ENCODE measurements around the gene CASP10.

CASP10 gene

GRCh38 chr2:201254081-201254730 is 71.3 kb downstream of the CASP10 start:
- Histone ChIP-seq H3K4me1 (ENCODE audit: insufficient read depth, low read length) (peaks cover 85% of the 10 kb centered on the region), H3K27ac (ENCODE audit: low read length) (peak overlapping the region; percentile 77), H3K9me3 (ENCODE audit: insufficient read depth, low read length, severe bottlenecking) (peaks cover 4% of the 10 kb centered on the region), H3K79me2 (ENCODE audit: insufficient read depth, low read length) (peaks cover 61% of the 10 kb centered on the region), H3K27me3 (ENCODE audit: insufficient read depth, low read length, poor library complexity) (no peaks in the 10 kb centered on the region), H3K4me2 (ENCODE audit: insufficient read depth, low read length) (no peak overlapping the region), H2AFZ (ENCODE audit: low read depth, low read length) (no peak overlapping the region), H4K20me1 (ENCODE audit: insufficient read depth, low read length) (no peaks in the 10 kb centered on the region), H3K4me3 (ENCODE audit: low read depth in 1 of 2, low read length in 2 of 2) (no peak overlapping the region), H3K9ac (ENCODE audit: low read depth, low read length) (no peak overlapping the region; the same call in 1 of the 2 replicates), H3K36me3 (ENCODE audit: insufficient read depth, low read length) (peaks cover 21% of the 10 kb centered on the region)
- DNase-seq = no peak
- TF ChIP-seq EZH2 (IDR thresholded peaks at IDR 0.05; ENCODE audit: borderline replicate concordance, low read depth, low read length, severe bottlenecking) = no peak
- no peak for TF ChIP-seq CTCF (IDR thresholded peaks at IDR 0.05; ENCODE audit: borderline replicate concordance, extremely low read depth, low read length, poor library complexity, severe bottlenecking)
- no peak for ATAC-seq (ENCODE audit: insufficient read depth, low read depth)

GRCh38 chr2:201255408-201256033 is 72.6 kb downstream of the CASP10 start:
- no peak overlapping the region for H3K9ac ChIP-seq (ENCODE audit: low read depth, low read length)
- H3K27ac ChIP-seq (ENCODE audit: low read length) = peak overlapping the region; percentile 94
- no peak for ATAC-seq (ENCODE audit: insufficient read depth, low read depth)
- H3K27me3 ChIP-seq (ENCODE audit: insufficient read depth, low read length, poor library complexity) = no peaks in the 10 kb centered on the region
- no peak for DNase-seq
- peaks cover 2% of the 10 kb centered on the region for H3K9me3 ChIP-seq (ENCODE audit: insufficient read depth, low read length, severe bottlenecking)
- peaks cover 8% of the 10 kb centered on the region; the same call in 1 of the 2 replicates for H3K36me3 ChIP-seq (ENCODE audit: insufficient read depth, low read length)
- no peak overlapping the region for H3K4me3 ChIP-seq (ENCODE audit: low read depth in 1 of 2, low read length in 2 of 2)
- H4K20me1 ChIP-seq (ENCODE audit: insufficient read depth, low read length) = no peaks in the 10 kb centered on the region
- TF ChIP-seq EZH2 (IDR thresholded peaks at IDR 0.05; ENCODE audit: borderline replicate concordance, low read depth, low read length, severe bottlenecking) (no peak), CTCF (IDR thresholded peaks at IDR 0.05; ENCODE audit: borderline replicate concordance, extremely low read depth, low read length, poor library complexity, severe bottlenecking) (no peak)
- H3K4me1 ChIP-seq (ENCODE audit: insufficient read depth, low read length) = peaks cover 98% of the 10 kb centered on the region
- no peak overlapping the region for H2AFZ ChIP-seq (ENCODE audit: low read depth, low read length)
- H3K79me2 ChIP-seq (ENCODE audit: insufficient read depth, low read length) = peaks cover 61% of the 10 kb centered on the region
- H3K4me2 ChIP-seq (ENCODE audit: insufficient read depth, low read length) = no peak overlapping the region

GRCh38 chr2:201256082-201256481 is 73.1 kb downstream of the CASP10 start:
- H3K27ac ChIP-seq (ENCODE audit: low read length) = peak overlapping the region; percentile 94

More at GRCh38 chr2:201256082-201256481, 73.1 kb downstream of the CASP10 start:
- Histone ChIP-seq H2AFZ (ENCODE audit: low read depth, low read length) (no peak overlapping the region), H3K4me1 (ENCODE audit: insufficient read depth, low read length) (peaks cover 96% of the 10 kb centered on the region), H3K79me2 (ENCODE audit: insufficient read depth, low read length) (peaks cover 61% of the 10 kb centered on the region), H3K36me3 (ENCODE audit: insufficient read depth, low read length) (0 out of 2 replicates have a peak, but pooled peaks cover 7% of the 10 kb centered on the region), H3K27me3 (ENCODE audit: insufficient read depth, low read length, poor library complexity) (no peaks in the 10 kb centered on the region), H4K20me1 (ENCODE audit: insufficient read depth, low read length) (no peaks in the 10 kb centered on the region), H3K4me2 (ENCODE audit: insufficient read depth, low read length) (peak overlapping the region; percentile 83), H3K9ac (ENCODE audit: low read depth, low read length) (peak overlapping the region; percentile 78; the same call in 1 of the 2 replicates), H3K9me3 (ENCODE audit: insufficient read depth, low read length, severe bottlenecking) (no peaks in the 10 kb centered on the region), H3K4me3 (ENCODE audit: low read depth in 1 of 2, low read length in 2 of 2) (peak overlapping the region in 1 of 2 experiments; percentile 57; a peak in 1 of 4 replicates)
- no peak for ATAC-seq (ENCODE audit: insufficient read depth, low read depth)
- TF ChIP-seq EZH2 (IDR thresholded peaks at IDR 0.05; ENCODE audit: borderline replicate concordance, low read depth, low read length, severe bottlenecking) (no peak), CTCF (IDR thresholded peaks at IDR 0.05; ENCODE audit: borderline replicate concordance, extremely low read depth, low read length, poor library complexity, severe bottlenecking) (no peak)
- DNase-seq = no peak
